K562 (cell line): ENCODE results near the gene RERE. TPM values are rescaled to one million over a fixed set of nuclear protein-coding genes. Genes with fewer than 3 reads are reported as not detected.

ENCODE experiments used
- EHMT2 ChIP-seq: fragments of 450-650 bp; IDR thresholded peaks from 2 replicates; pipeline ENCODE4 v1.6.1; 2018; ENCODE audit warnings: antibody characterized with exemption
- GATAD2A ChIP-seq: fragments of 450-650 bp; IDR thresholded peaks from 2 replicates; pipeline ENCODE4 v1.6.1; 2017
- ILF3 ChIP-seq: fragments of 450-650 bp; IDR thresholded peaks from 2 replicates; pipeline ENCODE4 v1.6.1; 2018; ENCODE audit warnings: antibody characterized with exemption, mild to moderate bottlenecking, moderate library complexity, borderline replicate concordance
- MNT ChIP-seq, 2 experiments: fragments of 450-650 bp; conservative IDR thresholded peaks; 2 replicates each; pipeline ENCODE4 v1.6.1; 2017; ENCODE audit warnings: mild to moderate bottlenecking in 2 of 2, moderate library complexity in 2 of 2
- NONO ChIP-seq, 2 experiments: fragments of 200-400 bp in 1 of 2; fragments of 450-650 bp in 1 of 2; formaldehyde crosslinking in 1 of 2; IDR thresholded peaks; 2 replicates each; pipeline ENCODE4 v1.6.1; 2017; ENCODE audit warnings: low read depth in 2 of 2, mild to moderate bottlenecking in 2 of 2, moderate library complexity in 2 of 2, low read length in 1 of 2
- RFX1 ChIP-seq: fragments of 450-650 bp; IDR thresholded peaks from 2 replicates; pipeline ENCODE4 v1.6.1; 2016; ENCODE audit warnings: mild to moderate bottlenecking, moderate library complexity
- SMAD2 ChIP-seq: fragments of 150-350 bp; IDR thresholded peaks from 2 replicates; pipeline ENCODE4 v1.6.1; 2014; ENCODE audit warnings: low read depth, mild to moderate bottlenecking, low read length
- ZFP36 ChIP-seq: fragments of 150-350 bp; IDR thresholded peaks from 2 replicates; pipeline ENCODE4 v1.6.1; 2018; ENCODE audit warnings: low read length, low read depth; ENCODE audit not compliant: partially characterized antibody
- ZNF507 ChIP-seq: conservative IDR thresholded peaks from 2 replicates; pipeline ENCODE4 v1.6.1; 2017; ENCODE audit warnings: missing genetic modification characterization, missing compliant biosample characterization
- ZNF764 ChIP-seq: fragments of 250-450 bp; sonication (Bioruptor Pico); IDR thresholded peaks from 2 replicates; pipeline ENCODE4 v1.4.0; 2020; ENCODE audit warnings: low read depth, mild to moderate bottlenecking, moderate library complexity
- polyA plus RNA-seq, 8 experiments: library from polyadenylated mRNA; depleted of rRNA in 4 of 8; stranded (reverse) in 5 of 8; unstranded in 3 of 8; fragments of >200 nt; fragmentation: Nextera tagmentation in 2 of 8; fragmentation: Illumina TruSeq in 1 of 8; extraction: Ambion mirVana in 2 of 8; extraction: Trizol in 1 of 8; gene quantifications; 2 replicates each; pipeline versions ENCODE4 v1.2.1 to v1.2.3, GENCODE V29; 2011 to 2014; ENCODE audit warnings: inconsistent platforms in 1 of 8, missing spikeins in 1 of 8
- total RNA-seq, 7 experiments: library from RNA; depleted of rRNA in 6 of 7; stranded (reverse); fragments of >200 nt in 6 of 7; fragmentation: Illumina TruSeq in 2 of 7; extraction: Trizol in 2 of 7; gene quantifications; 2 replicates each; pipeline versions ENCODE4 v1.2.1 to v1.2.3, GENCODE V29; 2011 to 2021; ENCODE audit warnings: low replicate concordance in 1 of 7
- TF ChIP-seq, protein P1 (sequence below): IDR thresholded peaks from 2 replicates; pipeline ENCODE4 v1.6.1; 2011; ENCODE audit warnings: borderline replicate concordance, low read depth, mild to moderate bottlenecking, moderate library complexity, low read length; ENCODE audit not compliant: insufficient read depth, poor library complexity, severe bottlenecking
- TF ChIP-seq, protein P2 (sequence below), 2 experiments: fragments of 450-650 bp; formaldehyde crosslinking in 1 of 2; IDR thresholded peaks; 2 replicates each; pipeline versions ENCODE4 v1.4.0 to v1.6.1; 2014 to 2020; ENCODE audit warnings: mild to moderate bottlenecking in 2 of 2, borderline replicate concordance in 1 of 2, low read depth in 1 of 2
- TF ChIP-seq, protein P3 (sequence below): fragments of 450-650 bp; IDR thresholded peaks from 2 replicates; pipeline ENCODE4 v1.6.1; 2014; ENCODE audit warnings: low read depth, mild to moderate bottlenecking, moderate library complexity, borderline replicate concordance

RERE gene
- total and polyA plus RNA-seq, 9 of the 15 experiments (the other 6 are each of a cell fraction or from before 2014, with no cell fraction given): 3.0 to 51.5 (median 13.4) TPM

DNA sequence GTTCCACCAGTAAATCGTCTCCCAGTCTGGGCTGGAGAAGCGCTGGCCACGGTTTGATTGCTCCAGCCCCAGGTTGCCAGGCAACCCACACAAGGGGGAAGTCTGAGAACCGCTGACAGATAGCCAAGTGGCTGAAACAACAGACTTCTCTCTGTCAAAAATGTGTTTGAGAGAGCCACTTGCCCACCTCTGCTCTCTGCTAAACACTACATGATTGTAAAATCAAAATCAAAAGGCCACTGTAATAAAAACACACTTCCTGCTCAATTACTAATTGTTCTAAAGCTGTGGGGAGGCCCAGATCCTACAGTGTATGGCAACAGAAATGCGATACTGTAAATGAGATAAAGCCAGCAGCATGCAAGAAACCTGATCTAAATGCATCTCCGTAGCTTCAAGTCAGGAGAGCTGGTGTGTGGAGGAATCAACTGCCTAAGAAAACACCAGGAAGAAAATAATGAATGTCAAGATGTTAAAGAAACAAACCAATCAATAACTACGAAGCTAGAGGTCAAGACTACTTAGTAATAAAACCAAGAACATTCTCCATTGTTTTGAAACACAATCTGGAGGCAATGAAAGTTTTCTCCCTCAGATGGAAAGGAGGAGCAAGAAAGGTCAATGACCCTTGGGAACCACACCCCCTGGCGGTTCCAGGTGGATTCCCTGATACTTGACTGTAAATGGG is 378.3 kb downstream of the RERE start (continued):
- no peak for TF ChIP-seq NONO (IDR thresholded peaks at IDR 0.05; ENCODE audit: low read depth in 2 of 2, low read length in 1 of 2)
- TF ChIP-seq, protein P1, sequence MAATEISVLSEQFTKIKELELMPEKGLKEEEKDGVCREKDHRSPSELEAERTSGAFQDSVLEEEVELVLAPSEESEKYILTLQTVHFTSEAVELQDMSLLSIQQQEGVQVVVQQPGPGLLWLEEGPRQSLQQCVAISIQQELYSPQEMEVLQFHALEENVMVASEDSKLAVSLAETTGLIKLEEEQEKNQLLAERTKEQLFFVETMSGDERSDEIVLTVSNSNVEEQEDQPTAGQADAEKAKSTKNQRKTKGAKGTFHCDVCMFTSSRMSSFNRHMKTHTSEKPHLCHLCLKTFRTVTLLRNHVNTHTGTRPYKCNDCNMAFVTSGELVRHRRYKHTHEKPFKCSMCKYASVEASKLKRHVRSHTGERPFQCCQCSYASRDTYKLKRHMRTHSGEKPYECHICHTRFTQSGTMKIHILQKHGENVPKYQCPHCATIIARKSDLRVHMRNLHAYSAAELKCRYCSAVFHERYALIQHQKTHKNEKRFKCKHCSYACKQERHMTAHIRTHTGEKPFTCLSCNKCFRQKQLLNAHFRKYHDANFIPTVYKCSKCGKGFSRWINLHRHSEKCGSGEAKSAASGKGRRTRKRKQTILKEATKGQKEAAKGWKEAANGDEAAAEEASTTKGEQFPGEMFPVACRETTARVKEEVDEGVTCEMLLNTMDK: peak; percentile 64
- TF ChIP-seq SMAD2: no peak
- TF ChIP-seq, protein P2, sequence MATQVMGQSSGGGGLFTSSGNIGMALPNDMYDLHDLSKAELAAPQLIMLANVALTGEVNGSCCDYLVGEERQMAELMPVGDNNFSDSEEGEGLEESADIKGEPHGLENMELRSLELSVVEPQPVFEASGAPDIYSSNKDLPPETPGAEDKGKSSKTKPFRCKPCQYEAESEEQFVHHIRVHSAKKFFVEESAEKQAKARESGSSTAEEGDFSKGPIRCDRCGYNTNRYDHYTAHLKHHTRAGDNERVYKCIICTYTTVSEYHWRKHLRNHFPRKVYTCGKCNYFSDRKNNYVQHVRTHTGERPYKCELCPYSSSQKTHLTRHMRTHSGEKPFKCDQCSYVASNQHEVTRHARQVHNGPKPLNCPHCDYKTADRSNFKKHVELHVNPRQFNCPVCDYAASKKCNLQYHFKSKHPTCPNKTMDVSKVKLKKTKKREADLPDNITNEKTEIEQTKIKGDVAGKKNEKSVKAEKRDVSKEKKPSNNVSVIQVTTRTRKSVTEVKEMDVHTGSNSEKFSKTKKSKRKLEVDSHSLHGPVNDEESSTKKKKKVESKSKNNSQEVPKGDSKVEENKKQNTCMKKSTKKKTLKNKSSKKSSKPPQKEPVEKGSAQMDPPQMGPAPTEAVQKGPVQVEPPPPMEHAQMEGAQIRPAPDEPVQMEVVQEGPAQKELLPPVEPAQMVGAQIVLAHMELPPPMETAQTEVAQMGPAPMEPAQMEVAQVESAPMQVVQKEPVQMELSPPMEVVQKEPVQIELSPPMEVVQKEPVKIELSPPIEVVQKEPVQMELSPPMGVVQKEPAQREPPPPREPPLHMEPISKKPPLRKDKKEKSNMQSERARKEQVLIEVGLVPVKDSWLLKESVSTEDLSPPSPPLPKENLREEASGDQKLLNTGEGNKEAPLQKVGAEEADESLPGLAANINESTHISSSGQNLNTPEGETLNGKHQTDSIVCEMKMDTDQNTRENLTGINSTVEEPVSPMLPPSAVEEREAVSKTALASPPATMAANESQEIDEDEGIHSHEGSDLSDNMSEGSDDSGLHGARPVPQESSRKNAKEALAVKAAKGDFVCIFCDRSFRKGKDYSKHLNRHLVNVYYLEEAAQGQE (IDR thresholded peaks at IDR 0.05; ENCODE audit: borderline replicate concordance): 0 out of 2 replicates have a peak, but pooled peaks have one; percentile 21
- TF ChIP-seq, protein P2 (CRISPR knock-in tag; IDR thresholded peaks at IDR 0.05; ENCODE audit: low read depth): no peak
- TF ChIP-seq ZFP36: no peak
- no peak for TF ChIP-seq EHMT2
- TF ChIP-seq RFX1: peak; percentile 94
- no peak for TF ChIP-seq GATAD2A
- no peak for TF ChIP-seq ZNF507 (tag)
- TF ChIP-seq ILF3: no peak
- TF ChIP-seq ZNF764 (CRISPR knock-in tag): no peak
- TF ChIP-seq MNT (conservative IDR thresholded peaks at IDR 0.05): peak in 1 of 2 experiments; percentile 40; a peak in 1 of 4 replicates
- TF ChIP-seq, protein P3, sequence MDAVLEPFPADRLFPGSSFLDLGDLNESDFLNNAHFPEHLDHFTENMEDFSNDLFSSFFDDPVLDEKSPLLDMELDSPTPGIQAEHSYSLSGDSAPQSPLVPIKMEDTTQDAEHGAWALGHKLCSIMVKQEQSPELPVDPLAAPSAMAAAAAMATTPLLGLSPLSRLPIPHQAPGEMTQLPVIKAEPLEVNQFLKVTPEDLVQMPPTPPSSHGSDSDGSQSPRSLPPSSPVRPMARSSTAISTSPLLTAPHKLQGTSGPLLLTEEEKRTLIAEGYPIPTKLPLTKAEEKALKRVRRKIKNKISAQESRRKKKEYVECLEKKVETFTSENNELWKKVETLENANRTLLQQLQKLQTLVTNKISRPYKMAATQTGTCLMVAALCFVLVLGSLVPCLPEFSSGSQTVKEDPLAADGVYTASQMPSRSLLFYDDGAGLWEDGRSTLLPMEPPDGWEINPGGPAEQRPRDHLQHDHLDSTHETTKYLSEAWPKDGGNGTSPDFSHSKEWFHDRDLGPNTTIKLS: no peak
